Stimulated activated effector memory CD8-positive, alpha-beta T cell treated with anti-CD3 and anti-CD28 coated beads, Interleukin-12 subunit alpha, Interleukin-12 subunit beta, amount 100 ng/mL, for 72 hours (primary cell): ENCODE results near the gene ZNF423.

Source experiments
- ATAC-seq: fragments of 150-1000 bp; cut with Tn5 transposase; 2 replicates; pipeline ENCODE4 v1.10.0; 2021
- DNase-seq, 2 donors: peaks; one replicate each; pipeline ENCODE4 v3.0.0; 2021 to 2022; ENCODE audit warnings: low spot score in 2 of 2
- H3K27ac Mint-ChIP-seq: one replicate; pipeline ENCODE4 v1.8.0; 2022; ENCODE audit warnings: mild to moderate bottlenecking, mixed read lengths
- H3K36me3 Mint-ChIP-seq: one replicate; pipeline ENCODE4 v1.8.0; 2022; ENCODE audit warnings: mild to moderate bottlenecking, mixed read lengths
- H3K4me1 Mint-ChIP-seq: one replicate; pipeline ENCODE4 v1.8.0; 2022; ENCODE audit warnings: mixed read lengths
- H3K4me3 Mint-ChIP-seq: one replicate; pipeline ENCODE4 v1.8.0; 2022; ENCODE audit warnings: mild to moderate bottlenecking, mixed read lengths
- H3K9me3 Mint-ChIP-seq: one replicate; pipeline ENCODE4 v1.8.0; 2022; ENCODE audit warnings: mixed read lengths

ZNF423 gene

DNA sequence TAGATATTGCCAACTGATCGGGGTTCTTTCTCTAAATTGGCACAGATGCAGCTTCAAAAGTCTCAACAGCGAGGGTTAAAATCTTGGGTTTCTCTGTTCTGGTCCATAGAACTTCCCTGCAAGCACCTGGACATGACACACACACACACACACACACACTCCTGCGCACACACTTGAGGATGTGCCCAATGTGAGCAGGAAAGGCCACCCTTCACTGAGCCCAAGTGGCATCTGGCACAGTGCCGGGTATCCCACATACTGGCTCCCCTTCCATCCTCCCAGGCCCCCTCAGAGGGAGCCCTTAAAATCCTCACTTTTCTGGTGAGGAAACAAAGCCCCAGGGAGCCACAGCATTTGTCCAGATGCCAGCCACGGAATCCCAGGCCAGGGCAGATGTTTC, 55.5 kb downstream of the ZNF423 start:
- no peak for DNase-seq
- Mint-ChIP-seq H3K27ac (no peak overlapping the region), H3K4me1 (no peaks in the 10 kb centered on the region), H3K9me3 (no peaks in the 10 kb centered on the region), H3K36me3 (no peaks in the 10 kb centered on the region), H3K4me3 (no peak overlapping the region)
- ATAC-seq: no peak

DNA sequence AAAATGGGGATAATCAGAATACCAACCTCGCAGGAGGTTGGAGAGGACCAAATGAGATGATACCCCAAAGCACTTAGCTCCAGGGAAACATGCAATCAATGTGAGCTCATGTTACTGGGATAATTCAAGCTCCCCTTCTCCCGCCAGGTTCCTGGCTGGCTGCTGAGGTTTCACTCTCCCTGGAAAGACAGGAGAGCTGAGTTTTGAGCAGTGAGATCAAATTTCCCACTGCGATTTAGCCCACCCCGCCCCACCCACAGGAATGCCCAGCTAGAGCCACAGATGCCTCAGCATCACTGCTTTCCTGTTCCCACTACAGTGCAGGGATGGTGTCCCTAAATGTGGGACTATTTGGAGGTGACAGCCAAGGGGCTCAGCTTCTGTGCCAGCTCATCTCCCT, 56.7 kb downstream of the ZNF423 start:
- no peaks in the 10 kb centered on the region for H3K9me3 Mint-ChIP-seq

DNA sequence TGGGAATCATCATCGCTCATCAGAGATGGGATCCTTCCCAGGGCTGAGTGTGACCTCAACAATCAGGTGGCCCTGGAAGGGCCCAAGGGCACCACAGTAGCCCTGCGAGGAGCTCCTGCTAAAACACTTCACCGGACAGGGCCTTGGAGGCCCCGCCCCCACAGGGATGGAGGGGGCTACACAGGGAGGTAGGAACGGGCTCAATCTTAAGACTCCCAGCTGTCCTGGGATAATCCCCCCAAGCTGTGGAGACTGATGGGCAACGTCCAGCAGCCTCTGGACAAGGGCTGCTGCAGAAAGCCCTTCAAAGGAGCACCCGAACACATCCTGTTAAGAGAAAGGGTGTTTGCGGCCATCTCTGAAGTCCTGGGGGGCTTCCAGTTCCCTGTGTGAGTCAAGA, 60.4 kb downstream of the ZNF423 start:
- Mint-ChIP-seq H3K9me3 (no peaks in the 10 kb centered on the region), H3K36me3 (no peaks in the 10 kb centered on the region), H3K4me1 (no peaks in the 10 kb centered on the region), H3K27ac (no peak overlapping the region), H3K4me3 (no peak overlapping the region)
- ATAC-seq: no peak
- no peak for DNase-seq

More for the DNA sequence above, 56.7 kb downstream of the ZNF423 start:
- Mint-ChIP-seq H3K4me3 (no peak overlapping the region), H3K4me1 (no peaks in the 10 kb centered on the region), H3K36me3 (no peaks in the 10 kb centered on the region), H3K27ac (no peak overlapping the region)
- DNase-seq (no peak), ATAC-seq (no peak)

DNA sequence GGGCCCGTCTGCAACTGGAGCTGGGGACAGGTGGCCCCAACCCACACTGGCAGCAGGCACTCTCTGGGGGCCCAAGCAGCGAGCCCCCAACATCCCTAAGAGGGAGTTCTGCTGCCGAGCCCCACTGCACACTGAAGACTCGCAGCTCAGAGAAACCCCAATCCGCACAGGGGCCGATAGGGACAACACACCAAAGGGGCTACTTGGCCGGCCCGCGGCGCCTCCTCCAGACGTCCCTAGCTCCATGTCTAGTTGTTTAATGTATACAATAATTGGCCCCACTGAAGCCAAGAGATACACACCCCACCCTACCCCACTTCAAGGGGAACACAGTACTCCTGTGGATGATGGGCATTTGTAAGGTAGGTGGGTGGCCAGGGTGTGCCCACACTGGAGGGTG, 62.7 kb downstream of the ZNF423 start:
- Mint-ChIP-seq H3K27ac (no peak overlapping the region), H3K9me3 (no peaks in the 10 kb centered on the region), H3K36me3 (no peaks in the 10 kb centered on the region), H3K4me1 (no peaks in the 10 kb centered on the region), H3K4me3 (no peak overlapping the region)
- DNase-seq: no peak
- ATAC-seq: no peak

DNA sequence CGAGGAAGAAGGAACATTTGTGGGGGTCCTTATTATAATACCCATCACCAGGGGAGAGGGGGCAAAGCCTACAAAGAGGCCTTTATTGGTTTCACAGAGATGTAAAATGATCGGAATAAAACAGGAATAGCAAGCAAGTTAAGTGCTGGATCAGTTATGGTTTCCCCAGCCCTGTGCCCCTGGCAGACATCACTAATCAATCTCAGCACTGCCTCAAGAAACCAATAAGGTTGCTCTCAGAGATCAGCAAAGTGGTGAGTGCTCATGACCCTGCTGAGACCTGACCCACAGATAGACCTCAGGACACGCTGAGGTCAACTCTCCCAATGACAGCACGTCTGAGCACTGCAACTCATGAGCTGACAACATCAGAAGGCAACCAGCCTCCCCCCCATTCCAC, 66.3 kb downstream of the ZNF423 start:
- no peaks in the 10 kb centered on the region for H3K36me3 Mint-ChIP-seq
- ATAC-seq: no peak
- H3K4me3 Mint-ChIP-seq: no peak overlapping the region
- no peaks in the 10 kb centered on the region for H3K4me1 Mint-ChIP-seq
- no peaks in the 10 kb centered on the region for H3K9me3 Mint-ChIP-seq
- H3K27ac Mint-ChIP-seq: no peak overlapping the region
- DNase-seq: no peak

DNA sequence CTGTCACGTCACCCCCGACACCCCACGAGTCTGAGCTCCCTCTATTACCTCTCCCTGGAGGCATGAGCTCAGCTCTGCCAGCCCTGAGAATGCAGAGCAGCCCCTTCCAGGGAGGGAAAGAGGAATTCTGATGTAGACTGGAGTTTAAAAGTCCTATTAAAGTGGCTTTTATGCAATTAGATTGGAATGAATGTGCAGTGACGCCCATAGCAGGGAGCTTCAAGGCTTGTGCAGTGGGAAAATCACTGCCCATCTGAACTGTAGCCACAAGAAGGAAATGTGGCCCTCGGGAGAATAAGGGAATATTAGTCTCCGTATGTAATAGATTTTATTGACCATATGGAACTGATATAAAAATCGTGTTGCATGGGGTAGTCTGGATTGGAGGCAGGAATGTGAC, 66.9 kb downstream of the ZNF423 start:
- no peak overlapping the region for H3K27ac Mint-ChIP-seq
- H3K4me1 Mint-ChIP-seq: no peaks in the 10 kb centered on the region
- no peak overlapping the region for H3K4me3 Mint-ChIP-seq

DNA sequence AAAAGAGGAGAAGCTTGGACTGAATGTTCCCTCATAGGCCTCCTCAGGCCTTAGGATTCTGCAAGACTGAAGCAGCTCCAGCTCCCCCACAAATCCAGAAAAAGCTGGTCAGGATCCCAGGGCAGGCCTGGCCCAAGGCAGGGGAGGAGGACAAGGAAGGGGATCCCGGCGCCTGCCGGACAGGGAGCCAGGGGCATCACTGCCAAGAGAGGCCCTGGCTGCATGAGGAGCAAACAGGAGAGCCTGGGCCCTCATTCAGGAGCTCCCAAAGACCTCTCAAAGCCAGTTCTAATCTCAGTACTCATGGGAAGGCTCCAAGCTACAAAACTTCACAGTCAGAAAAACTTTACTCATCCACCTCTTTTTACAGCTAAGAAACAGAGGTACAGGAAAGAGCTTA, 67.3 kb downstream of the ZNF423 start:
- Mint-ChIP-seq H3K36me3 (no peaks in the 10 kb centered on the region), H3K27ac (no peak overlapping the region), H3K9me3 (no peaks in the 10 kb centered on the region), H3K4me1 (no peaks in the 10 kb centered on the region), H3K4me3 (no peak overlapping the region)
- no peak for DNase-seq
- ATAC-seq: no peak

More for the DNA sequence above, 66.9 kb downstream of the ZNF423 start:
- Mint-ChIP-seq H3K9me3 (no peaks in the 10 kb centered on the region), H3K36me3 (no peaks in the 10 kb centered on the region)
- DNase-seq: no peak
- no peak for ATAC-seq

DNA sequence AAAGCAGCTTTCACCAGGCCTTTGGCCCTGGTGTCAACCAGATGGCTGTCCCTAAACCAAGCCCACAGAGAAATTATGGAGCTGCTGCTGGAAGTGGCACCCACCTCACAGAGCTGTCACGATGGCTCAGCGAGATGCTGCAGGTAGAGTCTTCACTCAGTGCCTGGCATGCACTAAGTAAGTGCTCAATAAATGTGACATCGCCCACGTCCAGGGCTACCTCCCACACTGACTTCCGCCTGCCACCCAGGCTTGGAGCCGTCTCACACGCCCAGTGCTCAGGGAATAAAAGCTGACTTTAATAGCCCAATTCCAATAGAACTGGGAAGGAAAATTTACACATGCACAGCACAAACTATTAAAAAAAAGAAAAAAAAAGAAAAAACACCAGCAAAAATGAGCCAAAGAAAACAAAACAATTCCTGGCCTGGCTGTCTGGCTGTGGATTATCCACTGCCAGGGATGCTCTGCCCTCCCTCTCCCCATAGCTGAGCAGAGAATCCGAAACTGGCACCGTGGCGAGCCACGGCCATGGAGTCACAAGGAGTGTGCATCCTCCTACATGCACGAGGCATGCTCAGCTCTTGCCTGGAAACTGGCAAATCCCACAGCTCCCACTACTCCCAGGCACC, 68.9 kb downstream of the ZNF423 start:
- DNase-seq (no peak), ATAC-seq (no peak)
- H3K36me3 Mint-ChIP-seq: no peaks in the 10 kb centered on the region
- H3K4me1 Mint-ChIP-seq: no peaks in the 10 kb centered on the region
- H3K4me3 Mint-ChIP-seq: no peak overlapping the region
- H3K27ac Mint-ChIP-seq: no peak overlapping the region
- H3K9me3 Mint-ChIP-seq: no peaks in the 10 kb centered on the region

DNA sequence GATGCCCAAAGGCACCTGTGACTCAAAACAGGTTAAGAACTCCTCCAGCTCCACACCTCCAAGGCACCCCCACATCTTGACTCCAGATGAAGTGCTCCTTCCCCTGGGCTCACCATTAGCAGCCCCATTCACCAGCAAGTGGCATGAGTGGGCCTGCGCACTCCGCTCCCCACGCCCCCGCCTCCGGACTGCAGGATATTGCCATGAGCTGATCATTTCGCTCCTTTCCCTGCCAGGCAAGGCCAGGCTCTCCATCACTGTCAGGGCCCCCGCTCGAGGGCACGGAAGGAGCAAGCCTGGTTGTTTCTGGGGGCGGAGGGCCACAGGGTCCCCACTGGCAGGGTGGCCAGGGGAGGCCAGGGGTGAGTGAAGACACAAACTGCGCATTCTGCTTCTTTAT, 69.9 kb downstream of the ZNF423 start:
- Mint-ChIP-seq H3K36me3 (no peaks in the 10 kb centered on the region), H3K27ac (no peak overlapping the region), H3K9me3 (no peaks in the 10 kb centered on the region), H3K4me1 (no peaks in the 10 kb centered on the region), H3K4me3 (no peak overlapping the region)
- ATAC-seq (no peak), DNase-seq (no peak)

DNA sequence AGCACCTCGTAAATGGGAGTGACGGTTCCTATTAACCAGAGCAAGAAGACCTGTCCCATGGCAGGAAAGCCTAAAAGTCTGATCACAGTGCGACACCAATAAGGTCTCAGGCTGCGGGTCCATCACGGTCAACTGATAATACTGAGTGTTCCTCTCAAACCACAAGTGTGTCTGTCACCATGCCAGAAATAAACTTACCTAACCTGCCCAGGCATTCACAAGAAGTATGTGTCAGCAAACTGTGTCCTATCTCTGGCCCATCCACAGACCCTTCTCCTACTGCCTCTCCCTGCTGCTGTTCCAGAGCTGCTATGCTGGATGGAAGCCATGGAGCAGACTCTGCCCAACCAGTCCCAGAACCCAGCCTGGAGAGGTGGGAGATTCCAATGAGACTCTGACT, 73.5 kb downstream of the ZNF423 start:
- DNase-seq (no peak), ATAC-seq (no peak)
- Mint-ChIP-seq H3K9me3 (no peaks in the 10 kb centered on the region), H3K4me1 (no peaks in the 10 kb centered on the region), H3K27ac (no peak overlapping the region), H3K4me3 (no peak overlapping the region), H3K36me3 (no peaks in the 10 kb centered on the region)

DNA sequence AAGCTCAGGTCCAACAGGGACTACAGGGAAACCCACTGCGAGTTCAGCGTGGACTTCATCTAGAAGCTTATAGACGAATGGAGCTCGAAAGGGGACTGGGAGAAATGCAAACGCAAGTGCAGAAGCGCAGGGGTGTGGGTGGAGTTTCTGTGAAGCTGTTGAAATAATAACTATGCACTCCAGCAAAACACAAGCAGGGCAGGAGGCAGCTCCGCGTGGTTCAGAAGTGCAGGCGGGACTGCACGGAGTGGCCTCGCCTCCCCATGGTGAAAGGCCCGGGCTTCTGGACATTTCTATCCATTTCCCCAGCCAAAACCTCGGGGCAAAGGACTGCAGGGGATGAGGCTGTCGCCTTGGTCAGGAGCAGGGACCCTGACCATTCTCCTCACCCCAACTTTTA, 74.5 kb downstream of the ZNF423 start:
- no peak overlapping the region for H3K4me3 Mint-ChIP-seq
- no peaks in the 10 kb centered on the region for H3K4me1 Mint-ChIP-seq
- ATAC-seq: no peak
- no peaks in the 10 kb centered on the region for H3K9me3 Mint-ChIP-seq
- H3K36me3 Mint-ChIP-seq: no peaks in the 10 kb centered on the region
- DNase-seq: no peak
- no peak overlapping the region for H3K27ac Mint-ChIP-seq

DNA sequence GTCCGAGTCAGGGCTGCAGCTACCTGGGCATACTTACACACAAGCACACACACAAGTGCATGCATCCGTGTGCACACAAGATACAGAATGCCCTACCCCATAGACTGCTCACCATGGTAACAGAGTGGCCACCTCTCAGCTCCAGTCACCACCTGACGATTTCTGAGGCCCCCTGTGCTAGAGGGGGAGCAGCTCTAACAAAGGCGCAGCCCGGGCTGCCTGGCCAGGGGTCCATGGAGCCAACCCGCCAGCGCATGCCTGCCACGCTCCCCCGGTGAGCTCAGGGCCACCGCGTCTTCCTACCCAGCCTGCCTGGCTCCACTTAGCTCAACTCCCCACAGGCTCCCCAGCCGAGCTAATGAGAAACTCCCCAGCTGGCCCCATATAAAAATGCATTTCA, 75.5 kb downstream of the ZNF423 start:
- Mint-ChIP-seq H3K4me3 (no peak overlapping the region), H3K27ac (no peak overlapping the region), H3K4me1 (no peaks in the 10 kb centered on the region), H3K9me3 (no peaks in the 10 kb centered on the region), H3K36me3 (no peaks in the 10 kb centered on the region)
- DNase-seq (no peak), ATAC-seq (no peak)

DNA sequence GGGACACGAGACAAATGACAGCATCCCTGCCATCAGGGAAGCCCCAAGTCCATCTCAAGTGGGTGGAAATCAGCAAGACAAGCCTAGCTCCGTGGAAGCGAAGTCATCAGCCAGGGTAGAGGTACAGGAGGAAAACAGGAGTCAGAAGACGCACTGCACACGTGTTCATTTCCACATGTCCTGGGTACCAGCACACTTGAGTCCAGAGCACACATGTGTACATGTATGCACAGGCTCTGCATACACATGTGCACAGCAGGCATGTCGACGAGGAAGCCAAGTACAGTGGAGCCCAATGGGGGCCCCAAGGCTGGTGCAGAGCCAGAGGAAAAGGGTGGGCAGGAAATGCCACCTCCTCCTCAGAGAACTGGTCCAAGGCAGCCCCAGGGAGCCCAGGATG, 75.9 kb downstream of the ZNF423 start:
- Mint-ChIP-seq H3K27ac (no peak overlapping the region), H3K4me1 (no peaks in the 10 kb centered on the region), H3K4me3 (no peak overlapping the region), H3K9me3 (no peaks in the 10 kb centered on the region), H3K36me3 (no peaks in the 10 kb centered on the region)
- DNase-seq (no peak), ATAC-seq (no peak)

DNA sequence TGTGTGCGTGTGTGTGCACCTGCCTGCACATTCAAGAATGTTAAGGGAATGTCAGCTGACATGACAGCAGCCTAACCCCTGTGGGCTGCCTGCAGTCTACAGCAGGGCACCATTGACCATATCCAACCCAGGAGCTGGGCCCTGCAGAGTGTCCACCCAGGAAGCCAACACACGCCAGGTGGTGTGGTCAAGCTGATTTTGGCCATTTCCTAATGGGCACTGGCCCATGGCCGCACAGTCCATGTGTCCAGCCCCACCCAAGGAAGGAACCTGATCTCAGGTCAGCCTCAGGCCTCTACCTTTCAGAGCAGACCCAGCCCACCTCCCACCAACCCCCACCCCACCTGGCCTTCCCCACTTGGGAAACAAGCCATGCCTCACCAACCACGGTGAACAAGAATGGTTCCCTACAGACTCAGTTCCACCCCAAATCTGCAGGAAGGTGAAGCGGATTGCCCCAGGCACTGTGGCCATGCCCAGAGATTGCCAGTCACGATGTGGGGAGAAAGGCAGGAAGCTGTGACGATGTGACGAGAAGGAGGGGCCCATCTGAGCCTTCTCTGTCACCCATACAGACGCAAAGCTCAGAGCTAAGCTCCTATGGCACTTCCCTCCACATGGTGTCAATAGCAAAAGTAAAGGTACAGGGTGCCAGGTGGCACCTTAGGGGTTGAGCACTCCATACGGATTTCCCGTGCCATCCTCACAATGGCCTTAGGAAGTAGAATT, 77.5 kb downstream of the ZNF423 start:
- H3K36me3 Mint-ChIP-seq: no peaks in the 10 kb centered on the region
- ATAC-seq (no peak), DNase-seq (no peak)
- H3K9me3 Mint-ChIP-seq: no peaks in the 10 kb centered on the region
- H3K4me3 Mint-ChIP-seq: no peak overlapping the region
- no peak overlapping the region for H3K27ac Mint-ChIP-seq
- no peaks in the 10 kb centered on the region for H3K4me1 Mint-ChIP-seq

DNA sequence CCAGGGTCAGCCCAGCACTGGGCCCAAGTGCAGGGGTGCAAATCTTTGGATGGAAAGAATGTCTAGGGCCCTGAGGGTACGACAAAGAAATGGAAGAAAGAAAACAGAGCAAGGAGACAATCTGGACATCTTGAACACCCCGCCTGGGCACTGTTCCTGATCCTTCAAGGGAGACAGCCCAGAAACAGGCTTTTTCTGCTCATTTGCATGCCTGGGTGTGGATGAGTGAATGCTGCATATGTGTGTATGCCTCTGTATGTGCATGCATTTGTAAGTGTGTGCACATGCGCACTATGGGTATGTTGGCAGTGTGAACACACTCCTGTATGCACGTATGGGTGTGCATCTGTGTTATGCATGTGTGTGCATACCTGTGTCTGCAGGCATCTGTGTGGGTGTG, 79.2 kb downstream of the ZNF423 start:
- ATAC-seq: no peak
- Mint-ChIP-seq H3K4me3 (no peak overlapping the region), H3K4me1 (no peaks in the 10 kb centered on the region), H3K36me3 (no peaks in the 10 kb centered on the region), H3K9me3 (no peaks in the 10 kb centered on the region), H3K27ac (no peak overlapping the region)
- DNase-seq: no peak

DNA sequence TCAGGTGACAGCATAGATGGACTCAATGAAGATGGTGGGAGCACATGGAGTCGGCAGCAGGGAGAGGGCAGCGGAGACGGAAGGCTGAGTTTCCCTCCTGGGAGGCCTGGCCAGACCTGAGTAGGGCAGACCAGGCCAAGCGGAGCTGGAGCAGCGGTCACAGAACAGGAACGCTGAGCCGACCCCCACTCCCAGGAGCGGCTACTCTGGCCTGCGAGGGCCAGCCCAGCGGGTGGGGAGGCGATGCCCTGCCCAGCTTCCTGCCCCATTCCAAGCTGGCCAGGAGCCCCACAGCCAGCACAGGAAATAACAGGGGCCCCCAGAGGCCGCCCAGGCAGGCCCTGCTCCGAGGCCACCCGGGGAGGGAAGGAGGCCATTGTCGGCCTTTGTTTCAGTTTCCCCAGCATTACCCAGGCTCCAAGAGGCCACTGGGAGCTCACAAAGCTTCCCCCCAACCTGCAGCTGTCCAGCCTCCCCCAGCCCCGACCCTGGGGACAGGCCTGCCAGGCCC, 79.8 kb downstream of the ZNF423 start:
- DNase-seq (no peak), ATAC-seq (no peak)
- Mint-ChIP-seq H3K4me1 (no peaks in the 10 kb centered on the region), H3K27ac (no peak overlapping the region), H3K9me3 (no peaks in the 10 kb centered on the region), H3K36me3 (no peaks in the 10 kb centered on the region), H3K4me3 (no peak overlapping the region)
